Medulla oblongata (tissue), 1 donor: ENCODE results near the gene MED15.

Experiments used
- DNase-seq: peaks from one replicate; pipeline ENCODE4 v3.0.0-alpha.2; 2015; ENCODE audit errors: extremely low spot score

MED15 gene

GRCh38 chr22:20622650-20623339 lies 115.4 kb downstream of the MED15 start:
- no peak for DNase-seq

DNA sequence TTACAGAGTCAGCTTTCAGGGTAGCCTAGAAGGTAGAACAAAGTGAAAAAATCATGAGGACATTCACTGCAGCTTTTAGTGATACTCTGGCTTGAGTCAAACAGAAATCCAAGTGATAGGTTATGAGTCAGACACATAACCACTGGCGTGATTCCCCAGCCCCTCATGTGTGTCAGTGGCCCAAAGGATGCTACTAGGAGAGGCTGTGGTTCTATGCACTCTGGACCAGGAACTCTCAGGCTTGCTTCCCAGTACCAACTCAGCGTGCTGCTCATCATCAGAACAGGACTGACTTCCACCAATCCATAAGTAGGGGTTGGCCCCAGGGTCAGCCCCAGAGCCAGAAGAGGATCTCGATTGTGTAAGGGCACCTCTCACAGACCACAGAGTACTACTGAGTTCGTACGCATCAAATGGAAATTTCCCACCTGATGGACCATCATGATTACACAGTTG lies 116.8 kb downstream of the MED15 start:
- DNase-seq = no peak

- no peak for DNase-seq
Measured at GRCh38 chr22:20625270-20625669, 117.9 kb downstream of the MED15 start.

- DNase-seq = no peak
Measured at GRCh38 chr22:20626811-20627210, 119.4 kb downstream of the MED15 start.

DNA sequence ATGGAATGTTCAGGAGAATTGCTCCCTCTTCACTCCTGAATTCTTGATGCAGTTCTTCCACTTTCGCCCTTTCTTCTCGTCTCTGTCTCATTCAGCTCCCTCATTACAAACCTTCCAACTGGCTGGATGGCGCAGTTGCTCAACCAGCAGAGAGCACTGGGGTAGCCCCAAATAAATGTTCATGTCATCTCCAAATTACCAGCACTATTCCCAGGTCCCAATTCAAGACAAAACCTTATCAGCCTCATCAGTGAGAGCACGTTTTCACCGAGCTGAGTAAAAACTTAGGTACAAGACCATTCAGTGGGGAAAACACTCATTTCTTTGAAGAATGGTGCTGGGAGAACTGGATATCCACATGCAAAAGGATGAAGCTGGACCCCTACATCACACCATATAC lies 120.0 kb downstream of the MED15 start:
- DNase-seq = no peak

DNA sequence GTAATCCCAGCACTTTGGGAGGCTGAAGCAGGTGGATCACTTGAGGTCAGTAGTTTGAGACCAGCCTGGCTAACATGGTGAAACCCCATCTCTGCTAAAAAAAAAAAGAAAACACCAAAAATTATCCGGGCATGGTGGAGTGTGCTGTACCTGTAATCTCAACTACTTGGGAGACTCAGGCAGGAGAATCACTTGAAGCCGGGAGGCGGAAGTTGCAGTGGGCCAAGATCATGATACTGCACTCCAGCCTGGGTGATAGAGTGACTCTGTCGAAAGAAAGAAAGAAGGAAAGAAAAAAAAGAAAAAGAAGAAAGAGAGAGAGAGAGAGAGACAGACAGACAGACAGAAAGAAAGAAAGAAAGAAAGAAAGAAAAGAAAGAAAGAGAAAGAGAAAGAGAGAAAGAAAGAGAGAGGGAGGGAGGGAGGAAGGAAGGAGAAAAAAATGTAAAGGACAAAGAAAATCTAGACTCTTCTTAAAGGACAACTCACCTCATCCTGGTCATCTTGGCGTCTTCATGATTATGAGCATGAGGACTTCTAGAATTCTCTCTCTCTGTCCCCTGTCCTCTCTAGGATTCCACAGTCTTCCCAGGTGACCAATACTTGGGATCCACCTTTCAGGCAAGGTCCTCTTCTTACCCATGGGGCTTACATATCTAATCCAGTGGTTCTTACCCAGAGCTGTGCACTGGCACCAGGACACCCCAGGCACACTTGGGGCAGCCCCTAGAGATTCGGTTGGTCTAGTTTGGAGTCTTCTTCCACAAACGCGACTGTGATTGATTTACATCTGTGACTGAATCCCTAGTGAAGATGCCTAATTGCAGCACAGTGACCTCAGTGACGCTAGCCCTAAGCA lies 120.9 kb downstream of the MED15 start:
- no peak for DNase-seq

DNA sequence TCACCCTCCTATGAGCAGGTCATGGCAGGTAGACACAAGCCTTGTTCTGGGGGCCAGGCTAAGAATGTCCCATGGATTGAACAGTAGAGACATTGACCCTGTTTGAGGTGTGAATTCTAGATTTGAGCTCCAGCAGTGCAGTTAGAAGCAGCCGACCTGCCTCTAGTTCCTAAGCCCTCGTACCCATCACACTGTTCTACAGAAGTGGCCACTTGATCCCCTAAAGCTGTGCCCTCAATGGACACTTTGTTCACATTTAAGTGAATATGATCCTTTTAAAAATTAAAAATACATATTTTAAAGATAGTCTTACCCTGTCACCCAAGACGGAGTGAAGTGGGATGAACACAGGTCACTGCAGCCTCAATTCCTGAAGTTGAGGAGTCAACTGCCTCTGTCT lies 122.0 kb downstream of the MED15 start:
- DNase-seq = no peak

DNA sequence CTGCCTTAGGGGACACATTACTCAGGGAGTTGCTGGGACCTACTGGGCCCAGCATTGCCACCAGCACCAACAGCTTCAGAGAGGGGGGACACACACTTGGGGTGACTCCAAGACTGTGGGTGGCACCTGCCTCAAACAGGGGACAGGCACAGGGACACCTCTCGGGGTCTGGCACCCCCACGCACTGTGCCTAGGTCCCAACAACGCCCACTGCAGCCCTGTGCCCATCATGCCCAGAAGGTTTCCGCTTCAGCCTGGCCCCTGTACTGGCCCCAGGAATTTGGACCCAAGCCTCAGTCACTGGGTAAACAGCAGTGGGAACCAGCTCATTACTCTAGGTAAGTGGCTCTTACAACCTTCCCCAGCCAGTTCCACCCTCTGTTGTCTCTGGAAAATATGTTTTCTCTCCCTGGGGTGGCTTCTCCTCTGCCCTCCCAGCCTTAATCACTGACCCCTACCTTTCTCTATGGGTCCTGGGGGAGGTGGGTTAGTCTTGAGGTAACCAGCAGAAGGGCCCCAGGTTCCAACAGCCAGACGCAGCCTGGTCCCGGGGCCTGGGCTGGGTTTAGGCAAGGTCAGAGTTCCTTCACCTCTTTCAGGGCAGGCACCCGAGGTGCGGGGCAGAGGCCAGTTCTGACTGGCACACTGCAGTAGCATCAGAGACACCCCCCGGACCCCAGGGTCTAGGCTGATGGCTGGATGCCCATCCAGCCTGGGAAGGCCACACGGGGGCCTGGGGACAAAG lies 123.6 kb downstream of the MED15 start:
- DNase-seq = no peak

DNA sequence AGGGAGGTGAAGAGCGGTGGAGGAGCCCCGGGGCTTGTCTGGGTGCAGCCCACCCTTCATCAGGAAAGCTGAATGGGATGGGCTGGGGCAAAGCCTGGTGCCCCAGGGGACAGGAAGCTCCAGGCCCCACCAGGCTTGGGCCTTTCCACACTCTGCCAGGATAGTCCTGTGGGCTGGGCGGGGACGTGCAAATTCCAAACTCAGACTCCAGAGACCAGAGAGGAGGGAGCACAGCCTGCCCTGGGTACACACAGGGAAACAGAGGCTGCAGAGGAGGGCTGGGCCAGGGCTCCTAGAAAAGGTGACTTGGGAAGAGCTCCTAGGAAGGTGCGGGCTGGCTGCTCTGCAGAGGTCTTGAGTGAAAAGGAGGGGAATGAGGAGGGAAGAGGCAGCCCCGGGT lies 124.7 kb downstream of the MED15 start:
- DNase-seq = no peak

DNA sequence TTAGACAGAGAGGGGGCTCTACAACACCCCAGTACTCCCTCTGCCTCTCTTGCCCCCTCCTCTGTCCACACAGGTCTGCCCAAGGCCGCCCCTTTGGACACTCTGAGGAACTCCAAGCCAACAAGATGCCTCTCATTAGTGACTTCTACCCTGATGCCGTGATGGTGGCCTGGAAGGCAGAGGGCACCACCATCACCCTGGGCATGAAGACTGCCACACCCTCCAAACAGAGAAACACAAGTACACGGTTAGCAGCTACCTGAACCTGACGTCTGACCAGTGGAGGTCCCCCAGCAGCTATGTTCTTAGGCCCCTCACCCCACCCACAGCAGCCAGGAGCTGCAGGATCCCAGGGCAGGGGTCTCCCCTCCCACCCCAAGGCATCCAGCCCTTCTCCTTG lies 125.1 kb downstream of the MED15 start:
- DNase-seq = no peak

GRCh38 chr22:20634560-20635226 lies 127.3 kb downstream of the MED15 start:
- no peak for DNase-seq

DNA sequence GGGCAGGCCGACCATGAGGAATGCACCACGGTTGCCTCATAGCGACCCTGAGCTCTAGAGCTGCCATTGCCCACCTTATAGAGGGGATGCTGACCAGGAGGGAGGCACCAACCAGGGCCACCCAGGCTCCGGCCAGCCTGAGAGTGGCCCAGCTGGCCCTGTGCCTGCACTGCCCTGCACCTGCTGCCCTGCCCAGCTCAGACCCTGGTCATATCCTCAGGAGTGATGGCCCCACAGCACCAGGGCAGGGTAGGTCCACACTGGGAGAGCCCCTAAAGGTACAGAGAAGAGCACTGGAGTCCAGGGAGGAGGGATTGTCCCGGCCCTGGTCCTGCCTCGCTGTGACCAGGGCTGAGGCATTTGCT lies 127.8 kb downstream of the MED15 start:
- no peak for DNase-seq

GRCh38 chr22:20636075-20636812 lies 128.8 kb downstream of the MED15 start:
- DNase-seq = no peak

- no peak for DNase-seq
Measured at GRCh38 chr22:20636945-20637344, 129.5 kb downstream of the MED15 start.
